Measurements from ENCODE around the gene FOSL2.

FOSL2 gene

DNA sequence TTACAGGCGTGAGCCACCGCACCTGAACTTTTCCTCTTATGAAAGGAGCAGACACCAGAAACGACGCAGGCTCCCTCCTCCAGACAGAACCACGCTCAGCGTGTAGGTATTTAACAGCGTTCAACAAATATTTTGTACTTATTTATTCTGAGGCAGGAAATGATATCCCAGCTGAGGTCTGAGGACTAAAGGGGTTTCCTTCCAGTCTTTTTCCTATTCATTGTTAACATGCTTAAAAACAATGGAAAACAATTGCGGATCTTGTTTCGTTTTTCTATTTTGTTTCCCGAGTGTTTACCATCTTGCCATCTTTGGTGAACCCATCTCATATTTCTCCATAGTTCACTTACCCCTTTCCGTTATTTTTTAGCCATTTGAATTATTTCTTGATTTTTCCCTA is 43.7 kb upstream of the FOSL2 start (continued):
- TF ChIP-seq, protein P1, sequence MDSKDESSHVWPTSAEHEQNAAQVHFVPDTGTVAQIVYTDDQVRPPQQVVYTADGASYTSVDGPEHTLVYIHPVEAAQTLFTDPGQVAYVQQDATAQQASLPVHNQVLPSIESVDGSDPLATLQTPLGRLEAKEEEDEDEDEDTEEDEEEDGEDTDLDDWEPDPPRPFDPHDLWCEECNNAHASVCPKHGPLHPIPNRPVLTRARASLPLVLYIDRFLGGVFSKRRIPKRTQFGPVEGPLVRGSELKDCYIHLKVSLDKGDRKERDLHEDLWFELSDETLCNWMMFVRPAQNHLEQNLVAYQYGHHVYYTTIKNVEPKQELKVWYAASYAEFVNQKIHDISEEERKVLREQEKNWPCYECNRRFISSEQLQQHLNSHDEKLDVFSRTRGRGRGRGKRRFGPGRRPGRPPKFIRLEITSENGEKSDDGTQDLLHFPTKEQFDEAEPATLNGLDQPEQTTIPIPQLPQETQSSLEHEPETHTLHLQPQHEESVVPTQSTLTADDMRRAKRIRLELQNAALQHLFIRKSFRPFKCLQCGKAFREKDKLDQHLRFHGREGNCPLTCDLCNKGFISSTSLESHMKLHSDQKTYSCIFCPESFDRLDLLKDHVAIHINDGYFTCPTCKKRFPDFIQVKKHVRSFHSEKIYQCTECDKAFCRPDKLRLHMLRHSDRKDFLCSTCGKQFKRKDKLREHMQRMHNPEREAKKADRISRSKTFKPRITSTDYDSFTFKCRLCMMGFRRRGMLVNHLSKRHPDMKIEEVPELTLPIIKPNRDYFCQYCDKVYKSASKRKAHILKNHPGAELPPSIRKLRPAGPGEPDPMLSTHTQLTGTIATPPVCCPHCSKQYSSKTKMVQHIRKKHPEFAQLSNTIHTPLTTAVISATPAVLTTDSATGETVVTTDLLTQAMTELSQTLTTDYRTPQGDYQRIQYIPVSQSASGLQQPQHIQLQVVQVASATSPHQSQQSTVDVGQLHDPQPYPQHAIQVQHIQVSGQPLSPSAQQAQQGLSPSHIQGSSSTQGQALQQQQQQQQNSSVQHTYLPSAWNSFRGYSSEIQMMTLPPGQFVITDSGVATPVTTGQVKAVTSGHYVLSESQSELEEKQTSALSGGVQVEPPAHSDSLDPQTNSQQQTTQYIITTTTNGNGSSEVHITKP (tag by site-specific recombination; IDR thresholded peaks at IDR 0.05) = no peak
- TF ChIP-seq ZXDB (tag by site-specific recombination; IDR thresholded peaks at IDR 0.05) = no peak
- TF ChIP-seq ZNF433 (tag by site-specific recombination; IDR thresholded peaks at IDR 0.05; ENCODE audit: low read depth) = no peak
- TF ChIP-seq, protein P2, sequence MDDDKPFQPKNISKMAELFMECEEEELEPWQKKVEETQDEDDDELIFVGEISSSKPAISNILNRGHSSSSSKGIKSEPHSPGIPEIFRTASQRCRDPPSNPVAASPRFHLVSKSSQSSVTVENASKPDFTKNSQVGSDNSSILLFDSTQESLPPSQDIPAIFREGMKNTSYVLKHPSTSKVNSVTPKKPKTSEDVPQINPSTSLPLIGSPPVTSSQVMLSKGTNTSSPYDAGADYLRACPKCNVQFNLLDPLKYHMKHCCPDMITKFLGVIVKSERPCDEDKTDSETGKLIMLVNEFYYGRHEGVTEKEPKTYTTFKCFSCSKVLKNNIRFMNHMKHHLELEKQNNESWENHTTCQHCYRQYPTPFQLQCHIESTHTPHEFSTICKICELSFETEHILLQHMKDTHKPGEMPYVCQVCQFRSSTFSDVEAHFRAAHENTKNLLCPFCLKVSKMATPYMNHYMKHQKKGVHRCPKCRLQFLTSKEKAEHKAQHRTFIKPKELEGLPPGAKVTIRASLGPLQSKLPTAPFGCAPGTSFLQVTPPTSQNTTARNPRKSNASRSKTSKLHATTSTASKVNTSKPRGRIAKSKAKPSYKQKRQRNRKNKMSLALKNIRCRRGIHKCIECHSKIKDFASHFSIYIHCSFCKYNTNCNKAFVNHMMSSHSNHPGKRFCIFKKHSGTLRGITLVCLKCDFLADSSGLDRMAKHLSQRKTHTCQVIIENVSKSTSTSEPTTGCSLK (tag by site-specific recombination; IDR thresholded peaks at IDR 0.05) = no peak
- TF ChIP-seq OVOL3 (tag by site-specific recombination; IDR thresholded peaks at IDR 0.05) = no peak
- TF ChIP-seq ZNF558 (tag by site-specific recombination; IDR thresholded peaks at IDR 0.05) = no peak
- TF ChIP-seq ZNF221 (tag by site-specific recombination; IDR thresholded peaks at IDR 0.05; ENCODE audit: borderline replicate concordance) = no peak
- no peak for TF ChIP-seq ZNF132 (tag by site-specific recombination; IDR thresholded peaks at IDR 0.05; ENCODE audit: borderline replicate concordance)
- no peak for TF ChIP-seq TCF7L2 (IDR thresholded peaks at IDR 0.05; ENCODE audit: borderline replicate concordance, low read depth, low read length)
- no peak for TF ChIP-seq ZFP69B (tag by site-specific recombination; IDR thresholded peaks at IDR 0.05)
- TF ChIP-seq ZSCAN23 (tag by site-specific recombination; IDR thresholded peaks at IDR 0.05) = no peak
- no peak for TF ChIP-seq AEBP2 (tag by site-specific recombination; IDR thresholded peaks at IDR 0.05; ENCODE audit: borderline replicate concordance)
- TF ChIP-seq ZNF121 (tag by site-specific recombination; IDR thresholded peaks at IDR 0.05) = no peak

DNA sequence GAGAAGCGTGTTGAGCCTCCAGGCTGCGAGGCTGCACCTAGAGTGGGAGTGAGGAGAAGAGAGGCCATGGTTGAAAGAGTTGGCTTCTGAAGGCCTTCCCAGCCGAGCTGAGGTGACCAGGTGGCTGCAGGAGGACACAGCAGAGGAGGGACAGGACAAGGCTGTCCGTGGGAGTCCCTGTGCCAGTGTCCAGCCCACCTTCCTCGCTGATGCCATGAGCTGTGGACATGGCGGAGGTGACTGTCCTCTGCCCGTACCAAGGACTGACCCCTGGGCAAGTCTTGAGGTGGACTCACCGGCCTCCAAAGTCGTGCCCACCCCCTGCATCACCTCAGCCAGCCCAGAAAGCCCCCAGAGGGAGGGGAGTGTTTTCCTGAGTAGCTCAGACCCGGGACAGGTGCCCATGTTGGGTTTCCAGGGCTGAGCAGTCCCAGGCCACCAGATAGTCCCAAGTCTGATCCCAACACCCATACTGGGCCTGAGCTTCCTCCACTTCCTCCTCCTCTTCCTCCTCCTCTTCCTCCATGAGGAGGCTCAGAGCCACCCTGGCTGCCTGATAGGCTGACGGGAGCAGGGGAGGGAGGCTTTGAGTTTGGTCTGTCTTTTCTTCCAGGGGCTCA is 43.0 kb upstream of the FOSL2 start:
- ChIA-PET POLR2A (no interaction called here), CTCF (interaction anchor here (0.6 kb wide), 1 partner anchor 9 kb away, joined by 4 read pairs; no protein-coding TSS in a partner anchor)
- TF ChIP-seq ZNF645 (tag by site-specific recombination; IDR thresholded peaks at IDR 0.05) = no peak
- TF ChIP-seq ZNF548 (tag by site-specific recombination; IDR thresholded peaks at IDR 0.05) = no peak
- TF ChIP-seq HOXC10 (CRISPR knock-in tag; IDR thresholded peaks at IDR 0.05) = no peak
- TF ChIP-seq ZNF184 (tag by site-specific recombination; IDR thresholded peaks at IDR 0.05) = no peak
- TF ChIP-seq ZNF354C (tag by site-specific recombination; IDR thresholded peaks at IDR 0.05; ENCODE audit: borderline replicate concordance, low read depth) = no peak
- no peak for TF ChIP-seq ZNF292 (tag by site-specific recombination; IDR thresholded peaks at IDR 0.05; ENCODE audit: borderline replicate concordance, low read depth)
- no peak for TF ChIP-seq MYNN (tag by site-specific recombination; IDR thresholded peaks at IDR 0.05; ENCODE audit: borderline replicate concordance)
- no peak for TF ChIP-seq ZNF792 (tag by site-specific recombination; IDR thresholded peaks at IDR 0.05)
- TF ChIP-seq, protein P3, sequence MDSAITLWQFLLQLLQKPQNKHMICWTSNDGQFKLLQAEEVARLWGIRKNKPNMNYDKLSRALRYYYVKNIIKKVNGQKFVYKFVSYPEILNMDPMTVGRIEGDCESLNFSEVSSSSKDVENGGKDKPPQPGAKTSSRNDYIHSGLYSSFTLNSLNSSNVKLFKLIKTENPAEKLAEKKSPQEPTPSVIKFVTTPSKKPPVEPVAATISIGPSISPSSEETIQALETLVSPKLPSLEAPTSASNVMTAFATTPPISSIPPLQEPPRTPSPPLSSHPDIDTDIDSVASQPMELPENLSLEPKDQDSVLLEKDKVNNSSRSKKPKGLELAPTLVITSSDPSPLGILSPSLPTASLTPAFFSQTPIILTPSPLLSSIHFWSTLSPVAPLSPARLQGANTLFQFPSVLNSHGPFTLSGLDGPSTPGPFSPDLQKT (IDR thresholded peaks at IDR 0.05; ENCODE audit: borderline replicate concordance, low read depth, low read length) = no peak
- TF ChIP-seq, protein P4, sequence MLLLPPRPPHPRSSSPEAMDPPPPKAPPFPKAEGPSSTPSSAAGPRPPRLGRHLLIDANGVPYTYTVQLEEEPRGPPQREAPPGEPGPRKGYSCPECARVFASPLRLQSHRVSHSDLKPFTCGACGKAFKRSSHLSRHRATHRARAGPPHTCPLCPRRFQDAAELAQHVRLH (tag by site-specific recombination; IDR thresholded peaks at IDR 0.05) = no peak
- H3K4me3 ChIP-seq (ENCODE audit: low read depth, low read length) = no peak overlapping the region
- H3K27ac ChIP-seq (ENCODE audit: extremely low read depth, low read depth, low read length) = no peak overlapping the region
- no peaks in the 10 kb centered on the region for H3K4me1 ChIP-seq (ENCODE audit: control insufficient read depth, insufficient read depth, low read length)
- no peaks in the 10 kb centered on the region for H3K36me3 ChIP-seq (ENCODE audit: control insufficient read depth in 2 of 2, insufficient read depth in 1 of 2, low read length in 2 of 2)
- H3K9me3 ChIP-seq (ENCODE audit: control insufficient read depth, insufficient read depth, low read depth, low read length) = no peaks in the 10 kb centered on the region

Measured in HEK293 (cell line).